ENCODE measurements around the gene JAKMIP3.

The JAKMIP3 gene

GRCh38 chr10:132110111-132110521, 44.4 kb downstream of the JAKMIP3 start:
- DNase-seq (ENCODE audit: low read depth, low spot score): no peak

GRCh38 chr10:132110713-132111112, 45.0 kb downstream of the JAKMIP3 start:
- no peak for DNase-seq (ENCODE audit: low read depth, low spot score)

- no peak for DNase-seq (ENCODE audit: low read depth, low spot score)
These were observed 45.5 kb downstream of the JAKMIP3 start for GRCh38 chr10:132111121-132111731.

GRCh38 chr10:132111871-132112341, 46.2 kb downstream of the JAKMIP3 start:
- no peak for DNase-seq (ENCODE audit: low read depth, low spot score)

- no peak for DNase-seq (ENCODE audit: low read depth, low spot score)
These were observed 46.9 kb downstream of the JAKMIP3 start for GRCh38 chr10:132112611-132113010.

GRCh38 chr10:132113206-132113605, 47.5 kb downstream of the JAKMIP3 start:
- DNase-seq (ENCODE audit: low read depth, low spot score): no peak

- DNase-seq (ENCODE audit: low read depth, low spot score): no peak
These were observed 48.1 kb downstream of the JAKMIP3 start for GRCh38 chr10:132113766-132114365.

GRCh38 chr10:132114953-132115520, 49.3 kb downstream of the JAKMIP3 start:
- DNase-seq (ENCODE audit: low read depth, low spot score): no peak
